Adrenal gland (tissue), 12 donors: ENCODE data around the gene WIPF1. TPM values are rescaled to one million over a fixed set of nuclear protein-coding genes. Genes with fewer than 3 reads are reported as not detected.

Experiments
- DNase-seq, 7 donors: peaks; one replicate each; pipeline ENCODE4 v3.0.0-alpha.2; 2019 to 2020
- H3K27ac ChIP-seq, 5 donors: fragments of 200-600 bp; sonication (generic) in 4 of 5; 1 replicate in 3 of 5; 2 replicates in 2 of 5; pipeline versions ENCODE4 v1.5.1 to v1.8.0; 2016 to 2020; ENCODE audit warnings: mild to moderate bottlenecking in 1 of 5
- H3K27me3 ChIP-seq: fragments of 200-600 bp; 2 replicates; pipeline ENCODE4 v1.8.0; 2021
- H3K36me3 ChIP-seq, 2 donors: fragments of 200-600 bp; replicated peaks in 1 of 2; 1 replicate in 1 of 2; 2 replicates in 1 of 2; pipeline versions ENCODE4 v1.5.1 to v1.8.0; 2018 to 2022
- H3K4me1 ChIP-seq, 2 donors: fragments of 200-600 bp; replicated peaks in 1 of 2; 1 replicate in 1 of 2; 2 replicates in 1 of 2; pipeline versions ENCODE4 v1.5.1 to v1.8.0; 2018 to 2021
- H3K4me3 ChIP-seq, 4 donors: fragments of 200-600 bp; sonication (generic) in 3 of 4; one replicate each; pipeline ENCODE4 v1.5.1; 2016 to 2018
- H3K9me3 ChIP-seq, 3 donors: fragments of 200-600 bp; sonication (generic) in 1 of 3; replicated peaks in 1 of 3; 1 replicate in 2 of 3; 2 replicates in 1 of 3; pipeline versions ENCODE4 v1.5.1 to v1.8.0; 2016 to 2021
- POLR2A ChIP-seq, 2 donors: fragments of 450-650 bp; IDR thresholded peaks; one replicate each; pipeline ENCODE4 v1.6.1; 2017; ENCODE audit warnings: antibody characterized with exemption in 2 of 2, mild to moderate bottlenecking in 2 of 2, moderate library complexity in 1 of 2
- WGBS, 4 donors: extraction: QIAGEN DNeasy Blood & Tissue Kit in 2 of 4; methylation state at CpG; one replicate each; pipeline versions ENCODE4 v1.1.5 to v1.1.7; 2013 to 2017; 5-methylcytosine and 5-hydroxymethylcytosine counted together
- intact Hi-C, 2 donors: fragments of 100-400 bp; cut with DNase I; formaldehyde crosslinking; loops; one replicate each; pipeline versions ENCODE4 v1.14.1 to v1.15.0; 2022 to 2023
- polyA plus RNA-seq, 3 donors: library from polyadenylated mRNA; stranded (reverse); fragments of 200-250 nt in 2 of 3; fragments of 350-450 nt in 1 of 3; fragmentation: Illumina TruSeq in 1 of 3; extraction: RNeasy Lipid Tissue Mini Kit (QIAGEN cat#74804) in 1 of 3; gene quantifications; one replicate each; pipeline ENCODE4 v1.2.3, GENCODE V29; 2013 to 2014
- total RNA-seq, 9 donors: library from RNA; depleted of rRNA in 4 of 9; stranded (reverse); fragments of >200 nt in 4 of 9; fragments of 120-200 nt in 1 of 9; fragmentation: NEBNext Ultra II Directional in 1 of 9; extraction: Animal tissue kit (Norgen Biotek cat#: 25700) in 1 of 9; gene quantifications; one replicate each; pipeline versions ENCODE4 v1.1.0 to v1.2.4, GENCODE V29; 2013 to 2023
- TF ChIP-seq, protein P1 (sequence below), 6 experiments: fragments of 450-650 bp in 4 of 6; fragments of 200-600 bp in 2 of 6; sonication (generic) in 1 of 6; IDR thresholded peaks; 1 replicate in 5 of 6; 2 replicates in 1 of 6; pipeline versions ENCODE4 v1.5.1 to v1.8.0; 2016 to 2021; ENCODE audit warnings: antibody characterized with exemption in 6 of 6, mild to moderate bottlenecking in 2 of 6, moderate library complexity in 1 of 6
- donor health status: healthy with polysubstance abuse.
- donor health status: Bipolar disorder and iron deficiency.
- donor health status: DM: yes; HTN: yes; CAD: no.
- donor health status: DM: no; HTN: no; CAD: no.
- donor health status: DM: no; HTN: no; CAD: no.
- donor health status: DM: yes; HTN: yes; CAD: no.

WIPF1 gene
- total and polyA plus RNA-seq, 12 donors, result 4.8 to 42.4 (median 24.6) TPM

DNA sequence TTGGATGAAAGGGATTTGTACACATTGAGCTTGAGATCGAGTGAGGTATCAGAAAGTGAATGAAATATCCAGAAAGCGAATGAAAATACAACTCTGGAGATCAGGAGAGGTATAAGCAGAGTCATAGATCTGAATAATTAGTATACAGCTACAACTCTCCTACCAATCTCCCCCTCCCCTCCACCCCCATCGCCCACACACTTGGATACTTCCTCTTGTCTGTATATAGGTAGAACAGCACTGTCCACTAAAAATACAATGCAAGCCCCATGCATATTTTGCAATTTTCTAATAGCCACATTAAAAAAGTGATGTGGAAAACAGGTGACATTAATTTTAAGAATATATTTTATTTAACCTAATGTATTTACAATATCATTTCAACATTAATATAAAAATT lies 23.7 kb upstream of the WIPF1 start:
- no peak for DNase-seq
- TF ChIP-seq, protein P1, sequence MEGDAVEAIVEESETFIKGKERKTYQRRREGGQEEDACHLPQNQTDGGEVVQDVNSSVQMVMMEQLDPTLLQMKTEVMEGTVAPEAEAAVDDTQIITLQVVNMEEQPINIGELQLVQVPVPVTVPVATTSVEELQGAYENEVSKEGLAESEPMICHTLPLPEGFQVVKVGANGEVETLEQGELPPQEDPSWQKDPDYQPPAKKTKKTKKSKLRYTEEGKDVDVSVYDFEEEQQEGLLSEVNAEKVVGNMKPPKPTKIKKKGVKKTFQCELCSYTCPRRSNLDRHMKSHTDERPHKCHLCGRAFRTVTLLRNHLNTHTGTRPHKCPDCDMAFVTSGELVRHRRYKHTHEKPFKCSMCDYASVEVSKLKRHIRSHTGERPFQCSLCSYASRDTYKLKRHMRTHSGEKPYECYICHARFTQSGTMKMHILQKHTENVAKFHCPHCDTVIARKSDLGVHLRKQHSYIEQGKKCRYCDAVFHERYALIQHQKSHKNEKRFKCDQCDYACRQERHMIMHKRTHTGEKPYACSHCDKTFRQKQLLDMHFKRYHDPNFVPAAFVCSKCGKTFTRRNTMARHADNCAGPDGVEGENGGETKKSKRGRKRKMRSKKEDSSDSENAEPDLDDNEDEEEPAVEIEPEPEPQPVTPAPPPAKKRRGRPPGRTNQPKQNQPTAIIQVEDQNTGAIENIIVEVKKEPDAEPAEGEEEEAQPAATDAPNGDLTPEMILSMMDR (IDR thresholded peaks at IDR 0.05), result no peak
- no peak for TF ChIP-seq POLR2A (IDR thresholded peaks at IDR 0.05)
- Histone ChIP-seq H3K36me3 (no peaks in the 10 kb centered on the region), H3K9me3 (no peaks in the 10 kb centered on the region), H3K27ac (no peak overlapping the region), H3K27me3 (no peaks in the 10 kb centered on the region), H3K4me3 (no peak overlapping the region), H3K4me1 (peaks cover 0 to 14% of the 10 kb centered on the region in 2 donors)
- intact Hi-C loops, result no loop called here
- 91 to 97% (median 95%) methylated on average over 3 of the region's 3 CpGs for WGBS, 4 donors

DNA sequence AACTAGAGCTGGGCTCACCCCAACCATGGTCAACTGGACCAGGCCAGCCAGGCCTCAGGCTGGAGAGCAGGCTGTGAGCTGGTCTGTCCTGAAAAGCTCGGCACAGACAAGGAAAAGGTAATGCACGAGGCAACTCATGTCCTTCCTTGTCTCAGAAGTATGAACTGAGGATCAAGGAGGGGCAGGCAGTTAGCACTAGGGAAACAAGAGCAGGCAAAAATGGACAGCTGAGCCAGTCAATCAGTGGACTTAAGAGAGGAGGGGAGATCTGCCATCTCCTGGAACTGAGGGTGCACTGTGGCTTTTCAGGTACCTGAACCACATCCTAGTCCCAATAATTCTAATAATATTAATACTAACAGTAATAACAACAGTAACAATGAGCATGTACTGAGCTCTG lies 20.6 kb upstream of the WIPF1 start:
- Histone ChIP-seq H3K4me1 (peaks cover 0 to 27% of the 10 kb centered on the region in 2 donors), H3K36me3 (no peaks in the 10 kb centered on the region), H3K27me3 (no peaks in the 10 kb centered on the region), H3K27ac (no peak overlapping the region), H3K9me3 (no peaks in the 10 kb centered on the region), H3K4me3 (no peak overlapping the region)
- 88 to 95% (median 93%) methylated on average over 2 of the region's 2 CpGs for WGBS, 4 donors
- TF ChIP-seq POLR2A (IDR thresholded peaks at IDR 0.05), result no peak
- DNase-seq, result no peak
- intact Hi-C loops, result no loop called here

DNA sequence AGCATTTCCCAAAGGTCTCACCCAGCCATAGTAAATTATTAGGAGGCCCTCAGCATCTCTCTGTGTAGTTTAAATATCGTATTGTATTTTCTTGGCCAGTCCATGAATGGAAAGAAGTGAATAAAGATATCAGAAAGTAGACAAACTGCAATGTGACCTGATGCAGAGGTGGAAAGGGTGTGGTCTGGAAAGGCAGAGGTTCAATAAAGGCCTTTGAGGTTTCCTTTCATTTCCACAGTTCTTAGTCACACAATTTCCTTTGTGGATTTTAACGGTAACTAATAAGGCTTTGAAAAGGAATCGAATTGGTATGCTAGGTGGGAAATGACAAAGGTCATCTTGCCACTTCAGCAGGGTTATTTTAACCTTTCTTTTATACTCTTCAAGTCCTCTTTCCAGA lies 20.1 kb upstream of the WIPF1 start:
- no peaks in the 10 kb centered on the region for H3K9me3 ChIP-seq
- H3K4me3 ChIP-seq, result no peak overlapping the region
- WGBS, 4 donors, result 73 to 86% (median 81%) methylated on average over 3 of the region's 3 CpGs
- peaks cover 0 to 27% of the 10 kb centered on the region in 2 donors for H3K4me1 ChIP-seq
- TF ChIP-seq POLR2A (IDR thresholded peaks at IDR 0.05), result no peak
- TF ChIP-seq, protein P1 (IDR thresholded peaks at IDR 0.05), result no peak
- peak overlapping the region in 1 of 5 donors; percentile 27 for H3K27ac ChIP-seq
- intact Hi-C loops, result no loop called here
- no peak for DNase-seq
- H3K36me3 ChIP-seq, result no peaks in the 10 kb centered on the region
- H3K27me3 ChIP-seq, result no peaks in the 10 kb centered on the region

DNA sequence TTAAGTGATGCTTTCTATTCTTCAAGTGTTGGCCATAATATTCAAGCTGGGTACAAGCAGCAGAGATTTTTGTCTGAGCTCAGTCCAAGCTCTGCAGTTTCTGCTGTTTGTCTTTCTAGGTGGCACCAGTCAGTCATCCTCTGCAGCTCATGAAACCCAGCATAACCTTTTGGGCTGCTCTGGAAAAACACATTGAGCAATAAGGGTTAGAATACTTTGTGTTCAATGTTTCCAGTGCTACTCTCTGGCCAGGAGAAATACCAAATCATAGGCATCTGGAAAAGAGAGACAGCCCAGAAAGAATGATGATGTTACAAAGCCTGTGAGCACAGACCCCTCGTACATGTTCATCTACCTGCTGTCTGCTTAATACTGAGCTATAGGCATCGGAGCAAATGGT lies 19.5 kb upstream of the WIPF1 start:
- WGBS, 4 donors, result 85 to 95% (median 86%) methylated on average over 2 of the region's 2 CpGs

More for the DNA sequence above, 19.5 kb upstream of the WIPF1 start:
- peaks cover 0 to 27% of the 10 kb centered on the region in 2 donors for H3K4me1 ChIP-seq
- H3K4me3 ChIP-seq, result no peak overlapping the region
- intact Hi-C loops, result no loop called here
- H3K9me3 ChIP-seq, result no peaks in the 10 kb centered on the region
- no peak for DNase-seq
- H3K27ac ChIP-seq, result peak overlapping the region in 1 of 5 donors; percentile 27
- H3K36me3 ChIP-seq, result no peaks in the 10 kb centered on the region
- no peaks in the 10 kb centered on the region for H3K27me3 ChIP-seq
- no peak for TF ChIP-seq POLR2A (IDR thresholded peaks at IDR 0.05)
- TF ChIP-seq, protein P1 (IDR thresholded peaks at IDR 0.05), result no peak
